ENCODE measurements around the gene COMMD3.

The COMMD3 gene

GRCh38 chr10:22368981-22369380, 52.8 kb downstream of the COMMD3 start:
- DNase-seq = no peak

- DNase-seq = no peak
These were observed 53.4 kb downstream of the COMMD3 start for GRCh38 chr10:22369434-22370072.
